HG03103 (cell line): ENCODE measurements around the gene AMBRA1.

Experiments
- ATAC-seq: cut with Tn5 transposase; IDR thresholded peaks from one replicate; pipeline ENCODE4 v1.9.1; 2021; ENCODE audit warnings: low read depth; ENCODE audit not compliant: unreplicated experiment

AMBRA1 gene

GRCh38 chr11:46574656-46575055 lies 19.2 kb downstream of the AMBRA1 start:
- ATAC-seq = no peak

GRCh38 chr11:46570790-46571398 lies 22.9 kb downstream of the AMBRA1 start:
- no peak for ATAC-seq

GRCh38 chr11:46565232-46565840 lies 28.5 kb downstream of the AMBRA1 start:
- ATAC-seq = no peak

GRCh38 chr11:46564459-46564858 lies 29.4 kb downstream of the AMBRA1 start:
- ATAC-seq = no peak

GRCh38 chr11:46562527-46562926 lies 31.3 kb downstream of the AMBRA1 start:
- ATAC-seq = no peak

- no peak for ATAC-seq
Observed at GRCh38 chr11:46560300-46560991, 33.4 kb downstream of the AMBRA1 start.

- no peak for ATAC-seq
Observed at GRCh38 chr11:46559815-46560214, 34.0 kb downstream of the AMBRA1 start.

GRCh38 chr11:46557684-46558151 lies 36.1 kb downstream of the AMBRA1 start:
- ATAC-seq = no peak

- ATAC-seq = no peak
Observed at GRCh38 chr11:46555267-46556054, 38.4 kb downstream of the AMBRA1 start.

GRCh38 chr11:46554213-46555147 lies 39.3 kb downstream of the AMBRA1 start:
- no peak for ATAC-seq

GRCh38 chr11:46553814-46554212 lies 40.0 kb downstream of the AMBRA1 start:
- ATAC-seq = no peak

- ATAC-seq = no peak
Observed at GRCh38 chr11:46551261-46551660, 42.6 kb downstream of the AMBRA1 start.

- no peak for ATAC-seq
Observed at GRCh38 chr11:46547579-46547978, 46.2 kb downstream of the AMBRA1 start.

- no peak for ATAC-seq
Observed at GRCh38 chr11:46543564-46543963, 50.3 kb downstream of the AMBRA1 start.

GRCh38 chr11:46541593-46542371 lies 52.0 kb downstream of the AMBRA1 start:
- ATAC-seq = no peak

GRCh38 chr11:46540807-46541206 lies 53.0 kb downstream of the AMBRA1 start:
- ATAC-seq = no peak

- ATAC-seq = no peak
Observed at GRCh38 chr11:46537537-46538295, 56.1 kb downstream of the AMBRA1 start.

GRCh38 chr11:46537121-46537520 lies 56.7 kb downstream of the AMBRA1 start:
- ATAC-seq = no peak

- no peak for ATAC-seq
Observed at GRCh38 chr11:46535688-46536087, 58.1 kb downstream of the AMBRA1 start.
